Measurements from ENCODE around the gene PDE4D. TPM values are rescaled to one million over a fixed set of nuclear protein-coding genes. Genes with fewer than 3 reads are reported as not detected.

The PDE4D gene
- polyA plus RNA-seq (ENCODE audit: insufficient read length in 10 of 10): 10 to 100 TPM; 28.0 to 57.2 (median 38.6) TPM
- long read RNA-seq, donor 1, partial matches to known transcripts: 0 of 1 reads
- long read RNA-seq, donor 1, other reads (novel, unspliced or antisense): 0 of 1 reads
- long read RNA-seq, donor 2, partial matches to known transcripts: 0 of 4 reads
- long read RNA-seq, donor 2, other reads (novel, unspliced or antisense): 0 of 4 reads
- long read RNA-seq, donor 3: 0 reads
- long read RNA-seq, donor 4, partial matches to known transcripts: 0 of 1 reads
- long read RNA-seq, donor 4, other reads (novel, unspliced or antisense): 0 of 1 reads
- long read RNA-seq, donor 5, partial matches to known transcripts: 0 of 1 reads
- long read RNA-seq, donor 5, other reads (novel, unspliced or antisense): 0 of 1 reads
- long read RNA-seq, donor 6, partial matches to known transcripts: 0 of 1 reads
- long read RNA-seq, donor 6, other reads (novel, unspliced or antisense): 0 of 1 reads
- long read RNA-seq, donor 7: 0 reads
- long read RNA-seq, donor 8, partial matches to known transcripts: 0 of 2 reads
- long read RNA-seq, donor 8, other reads (novel, unspliced or antisense): 0 of 2 reads
- long read RNA-seq, donor 9: 0 reads

- peak; percentile 46 to 81 (median 75) for DNase-seq
These were observed at the start of gene PDE4D for GRCh38 chr5:59893429-59894227. TSS of gene PDE4D (minus strand) at chr5:59893726.

GRCh38 chr5:59937633-59938032, 44.1 kb upstream of the PDE4D start:
- DNase-seq: no peak

- no peak for DNase-seq
These were observed 29.9 kb upstream of the PDE4D start for GRCh38 chr5:59923465-59923864.

GRCh38 chr5:59922220-59922619, 28.7 kb upstream of the PDE4D start:
- no peak for DNase-seq

GRCh38 chr5:59921816-59922215, 28.3 kb upstream of the PDE4D start:
- DNase-seq: no peak

GRCh38 chr5:59919484-59919883, 26.0 kb upstream of the PDE4D start:
- no peak for DNase-seq

GRCh38 chr5:59917121-59917520, 23.6 kb upstream of the PDE4D start:
- no peak for DNase-seq

GRCh38 chr5:59905188-59905587, 11.7 kb upstream of the PDE4D start:
- DNase-seq: no peak

GRCh38 chr5:59897075-59897474, 3.5 kb upstream of the PDE4D start:
- no peak for DNase-seq

- DNase-seq: peak in 1 of 3 donors; percentile 9
These were observed 1.4 kb downstream of the PDE4D start for GRCh38 chr5:59891962-59892643.

- DNase-seq: no peak
These were observed 6.3 kb downstream of the PDE4D start for GRCh38 chr5:59887274-59887673.

GRCh38 chr5:59874675-59875074, 18.9 kb downstream of the PDE4D start:
- no peak for DNase-seq

- DNase-seq: peak in 1 of 3 donors; percentile 47
These were observed 20.4 kb downstream of the PDE4D start for GRCh38 chr5:59873113-59873512.

GRCh38 chr5:59866661-59867060, 26.9 kb downstream of the PDE4D start:
- DNase-seq: no peak

- no peak for DNase-seq
These were observed 28.8 kb downstream of the PDE4D start for GRCh38 chr5:59864718-59865117.

- DNase-seq: no peak
These were observed 29.7 kb downstream of the PDE4D start for GRCh38 chr5:59863777-59864176.

- no peak for DNase-seq
These were observed 37.2 kb downstream of the PDE4D start for GRCh38 chr5:59856358-59856757.

- no peak for DNase-seq
These were observed 42.8 kb downstream of the PDE4D start for GRCh38 chr5:59850766-59851165.

GRCh38 chr5:59847586-59847985, 45.9 kb downstream of the PDE4D start:
- no peak for DNase-seq

- no peak for DNase-seq
These were observed 47.8 kb downstream of the PDE4D start for GRCh38 chr5:59845730-59846129.

GRCh38 chr5:59843511-59844213, 49.9 kb downstream of the PDE4D start:
- no peak for DNase-seq

Data from muscle of back (tissue), 13 donors.